Endothelial cell of umbilical vein (primary cell): ENCODE data around the gene LMTK3. TPM values are rescaled to one million over a fixed set of nuclear protein-coding genes. Genes with fewer than 3 reads are reported as not detected.

Source experiments
- BruUV-seq: library from RNA; stranded (reverse); fragments of 400-500 nt; replicated peaks from 2 replicates; lab custom pipeline; 2021; lab: Mats Ljungman, UMichigan
- CTCF ChIA-PET: fragments of 300-600, 350-600 bp; sonication (Branson Sonifier 250); formaldehyde crosslinking; loops from one replicate; lab custom pipeline; 2021; ENCODE audit warnings: antibody characterized with exemption, inconsistent platforms; lab: Charles Lee
- POLR2A ChIA-PET: fragments of 300-600, 350-600 bp; sonication (Branson Sonifier 250); formaldehyde crosslinking; loops from one replicate; lab custom pipeline; 2021; ENCODE audit warnings: antibody characterized with exemption, inconsistent platforms; lab: Charles Lee
- DNase-seq: peaks from one replicate; pipeline ENCODE4 v3.0.0-alpha.2; 2011; ENCODE audit warnings: low read depth, low spot score
- FAIRE-seq: peaks from 2 replicates; lab custom pipeline; 2011; peaks lifted over from hg19 to GRCh38; lab: Jason Lieb, UNC
- H2AFZ ChIP-seq: 2 replicates; pipeline ENCODE4 v1.6.0; 2012; ENCODE audit warnings: low read depth, low read length, control low read depth, inconsistent platforms
- H3K27ac ChIP-seq: 2 replicates; pipeline ENCODE4 v1.5.1; 2011; ENCODE audit warnings: low read depth, mild to moderate bottlenecking, control low read depth, low read length, moderate library complexity; ENCODE audit not compliant: insufficient read depth
- H3K27me3 ChIP-seq, 2 experiments: 2 replicates each; pipeline versions ENCODE4 v1.6.0 to v1.6.1; 2011; ENCODE audit warnings: low read length in 2 of 2, mixed read lengths in 1 of 2; ENCODE audit not compliant: control insufficient read depth in 2 of 2, insufficient read depth in 2 of 2
- H3K36me3 ChIP-seq, 2 experiments: 2 replicates in 1 of 2; 3 replicates in 1 of 2; pipeline ENCODE4 v1.5.1; 2011; ENCODE audit warnings: low read length in 2 of 2, mild to moderate bottlenecking in 1 of 2, moderate library complexity in 1 of 2; ENCODE audit not compliant: control insufficient read depth in 2 of 2, insufficient read depth in 2 of 2; ENCODE audit errors: extremely low read depth in 1 of 2
- H3K4me1 ChIP-seq: 3 replicates; pipeline ENCODE4 v1.5.1; 2011; ENCODE audit warnings: mild to moderate bottlenecking, low read length; ENCODE audit not compliant: control insufficient read depth, insufficient read depth; ENCODE audit errors: extremely low read depth
- H3K4me2 ChIP-seq: 2 replicates; pipeline ENCODE4 v1.6.1; 2011; ENCODE audit warnings: low read length, control low read depth, mixed read lengths; ENCODE audit not compliant: insufficient read depth
- H3K4me3 ChIP-seq, 3 experiments: fragments of 200-600 bp in 1 of 3; sonication (generic), shearing (Covaris generic) in 1 of 3; replicated peaks in 1 of 3; 2 replicates each; pipeline ENCODE4 v1.5.1; 2011 to 2016; ENCODE audit warnings: control low read depth in 3 of 3, low read length in 3 of 3, mild to moderate bottlenecking in 2 of 3, inconsistent platforms in 1 of 3, low read depth in 1 of 3, moderate library complexity in 1 of 3; ENCODE audit not compliant: insufficient read depth in 1 of 3
- H3K79me2 ChIP-seq: 2 replicates; pipeline ENCODE4 v1.6.0; 2012; ENCODE audit warnings: low read length, inconsistent platforms; ENCODE audit not compliant: control insufficient read depth, insufficient read depth
- H3K9ac ChIP-seq: replicated peaks from 2 replicates; pipeline ENCODE3; 2011; ENCODE audit warnings: low read length, control low read depth; ENCODE audit not compliant: insufficient read depth; ENCODE audit errors: extremely low read depth
- H3K9me1 ChIP-seq: replicated peaks from 3 replicates; pipeline ENCODE4 v1.6.0; 2011; ENCODE audit warnings: mild to moderate bottlenecking, low read length; ENCODE audit not compliant: control insufficient read depth, insufficient read depth; ENCODE audit errors: extremely low read depth
- H3K9me3 ChIP-seq: replicated peaks from 2 replicates; pipeline ENCODE4 v1.5.1; 2012; ENCODE audit warnings: low read length, inconsistent platforms; ENCODE audit not compliant: control insufficient read depth, insufficient read depth
- H4K20me1 ChIP-seq: replicated peaks from 2 replicates; pipeline ENCODE3; 2011; ENCODE audit warnings: mild to moderate bottlenecking, low read length; ENCODE audit not compliant: control insufficient read depth, insufficient read depth; ENCODE audit errors: extremely low read depth
- EZH2 ChIP-seq: IDR thresholded peaks from 2 replicates; pipeline ENCODE4 v1.6.1; 2012; ENCODE audit warnings: borderline replicate concordance, low read depth, mild to moderate bottlenecking, moderate library complexity, low read length, inconsistent platforms; ENCODE audit not compliant: severe bottlenecking
- FOS ChIP-seq: IDR thresholded peaks from 2 replicates; pipeline ENCODE4 v1.6.1; 2011; ENCODE audit warnings: mild to moderate bottlenecking, low read length, moderate library complexity, borderline replicate concordance; ENCODE audit not compliant: insufficient read depth
- GATA2 ChIP-seq: IDR thresholded peaks from 2 replicates; pipeline ENCODE4 v1.7.0; 2011; ENCODE audit warnings: low read depth, mild to moderate bottlenecking, moderate library complexity, mixed read lengths, low read length; ENCODE audit not compliant: insufficient read length, insufficient read depth
- JUN ChIP-seq: IDR thresholded peaks from 2 replicates; pipeline ENCODE4 v1.6.1; 2011; ENCODE audit warnings: borderline replicate concordance, low read depth; ENCODE audit not compliant: insufficient read length, insufficient read depth
- MAX ChIP-seq: IDR thresholded peaks from 2 replicates; pipeline ENCODE4 v1.6.1; 2011; ENCODE audit not compliant: insufficient read depth, insufficient read length
- MYC ChIP-seq: IDR thresholded peaks from one replicate; pipeline ENCODE4 v1.6.1; 2011; ENCODE audit warnings: mild to moderate bottlenecking, low read depth, low read length
- POLR2A ChIP-seq: IDR thresholded peaks from 2 replicates; pipeline ENCODE4 v1.6.1; 2012; ENCODE audit warnings: low read depth, mild to moderate bottlenecking, control low read depth, low read length
- POLR2AphosphoS5 ChIP-seq: IDR thresholded peaks from 2 replicates; pipeline ENCODE4 v1.6.1; 2012; ENCODE audit warnings: low read depth, mild to moderate bottlenecking, control low read depth, low read length, moderate library complexity; ENCODE audit not compliant: insufficient read depth
- dilution Hi-C: fragments of 300-500 bp; cut with MboI; formaldehyde crosslinking; loops from one replicate; pipeline ENCODE4 v1.15.0; 2019; ENCODE audit warnings: low sequenced_read_pairs; ENCODE audit not compliant: extremely low pct_ligation_motif_present
- intact Hi-C: fragments of 100-400 bp; cut with micrococcal nuclease; formaldehyde crosslinking; loops from one replicate; pipeline ENCODE4 v1.10.0; 2022
- polyA plus RNA-seq, 4 experiments: library from polyadenylated mRNA; depleted of rRNA in 3 of 4; stranded (reverse) in 3 of 4; unstranded in 1 of 4; fragments of >200 nt; gene quantifications; 2 replicates each; pipeline versions ENCODE4 v1.2.1 to v1.2.3, GENCODE V29; 2011 to 2012; ENCODE audit warnings: missing spikeins in 1 of 4
- total RNA-seq: library from RNA; stranded (reverse); gene quantifications from 2 replicates; pipeline ENCODE4 v1.2.3, GENCODE V29; 2021
- TF ChIP-seq, protein P1 (sequence below), 2 donors: IDR thresholded peaks; 1 replicate in 1 of 2; 2 replicates in 1 of 2; pipeline ENCODE4 v1.5.1; 2011; ENCODE audit warnings: low read length in 2 of 2, mild to moderate bottlenecking in 2 of 2, moderate library complexity in 2 of 2, control low read depth in 1 of 2, inconsistent platforms in 1 of 2, low read depth in 1 of 2; ENCODE audit not compliant: insufficient read depth in 1 of 2; ENCODE audit errors: extremely low read depth in 1 of 2

The LMTK3 gene
- total and polyA plus RNA-seq, 2 donors (not counting 3 experiments of a cell fraction or from before 2014, with no cell fraction given) = 0.11 to 0.14 TPM

DNA sequence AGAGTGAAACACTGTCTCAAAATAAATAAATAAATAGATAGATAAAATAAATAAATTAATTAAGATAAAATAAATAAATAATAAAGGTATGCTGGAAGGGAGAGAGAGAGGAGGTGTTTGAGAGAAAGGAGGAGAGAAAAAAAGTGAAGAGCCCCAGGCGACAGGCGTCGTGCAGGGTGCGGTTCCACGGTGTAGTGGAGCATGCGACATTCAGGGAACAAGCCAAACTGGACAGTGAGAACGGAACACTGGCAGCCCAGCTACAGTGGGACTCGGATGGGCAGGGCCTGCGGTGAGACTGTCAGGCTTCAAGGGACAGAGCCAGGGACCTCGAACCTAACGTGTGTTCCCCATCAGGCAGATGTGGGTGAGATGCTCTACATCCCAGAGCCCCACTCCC, 49.8 kb upstream of the LMTK3 start:
- Histone ChIP-seq H2AFZ (no peak overlapping the region), H3K4me1 (no peaks in the 10 kb centered on the region), H4K20me1 (no peaks in the 10 kb centered on the region), H3K4me3 (no peak overlapping the region), H3K9me3 (no peaks in the 10 kb centered on the region), H3K4me2 (no peak overlapping the region), H3K27me3 (no peaks in the 10 kb centered on the region), H3K79me2 (no peaks in the 10 kb centered on the region), H3K9ac (no peak overlapping the region), H3K9me1 (no peaks in the 10 kb centered on the region), H3K36me3 (no peaks in the 10 kb centered on the region), H3K27ac (no peak overlapping the region)
- TF ChIP-seq MAX (no peak), MYC (no peak), EZH2 (no peak), POLR2AphosphoS5 (no peak), POLR2A (no peak), JUN (no peak), GATA2 (no peak), FOS (no peak)
- TF ChIP-seq, protein P1, sequence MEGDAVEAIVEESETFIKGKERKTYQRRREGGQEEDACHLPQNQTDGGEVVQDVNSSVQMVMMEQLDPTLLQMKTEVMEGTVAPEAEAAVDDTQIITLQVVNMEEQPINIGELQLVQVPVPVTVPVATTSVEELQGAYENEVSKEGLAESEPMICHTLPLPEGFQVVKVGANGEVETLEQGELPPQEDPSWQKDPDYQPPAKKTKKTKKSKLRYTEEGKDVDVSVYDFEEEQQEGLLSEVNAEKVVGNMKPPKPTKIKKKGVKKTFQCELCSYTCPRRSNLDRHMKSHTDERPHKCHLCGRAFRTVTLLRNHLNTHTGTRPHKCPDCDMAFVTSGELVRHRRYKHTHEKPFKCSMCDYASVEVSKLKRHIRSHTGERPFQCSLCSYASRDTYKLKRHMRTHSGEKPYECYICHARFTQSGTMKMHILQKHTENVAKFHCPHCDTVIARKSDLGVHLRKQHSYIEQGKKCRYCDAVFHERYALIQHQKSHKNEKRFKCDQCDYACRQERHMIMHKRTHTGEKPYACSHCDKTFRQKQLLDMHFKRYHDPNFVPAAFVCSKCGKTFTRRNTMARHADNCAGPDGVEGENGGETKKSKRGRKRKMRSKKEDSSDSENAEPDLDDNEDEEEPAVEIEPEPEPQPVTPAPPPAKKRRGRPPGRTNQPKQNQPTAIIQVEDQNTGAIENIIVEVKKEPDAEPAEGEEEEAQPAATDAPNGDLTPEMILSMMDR (IDR thresholded peaks at IDR 0.05; ENCODE audit: extremely low read depth in 1 of 2, insufficient read depth in 1 of 2, low read depth in 1 of 2, low read length in 2 of 2) = no peak
- DNase-seq (no peak), FAIRE-seq (no peak)
- intact Hi-C loops = no loop called here
- no TSS peak for BruUV-seq
- dilution Hi-C loops = no loop called here
- ChIA-PET POLR2A (no interaction called here), CTCF (interaction anchor here (1.7 kb wide), 1 partner anchor 27 kb away, joined by 4 read pairs; no protein-coding TSS in a partner anchor)
